Ascending aorta (tissue), 2 donors: Measurements from ENCODE around the gene TEAD4. TPM values are rescaled to one million over a fixed set of nuclear protein-coding genes. Genes with fewer than 3 reads are reported as not detected.
A peak's percentile ranks its signal among the peaks of the same experiment; 100 is the strongest.

ENCODE experiments used
- DNase-seq, 2 donors: peaks; one replicate each; pipeline ENCODE4 v3.0.0-alpha.2; 2019; ENCODE audit warnings: low spot score in 2 of 2
- H3K27ac ChIP-seq, 2 donors: fragments of 200-600 bp; sonication (generic); one replicate each; pipeline ENCODE4 v1.5.1; 2016 to 2017; ENCODE audit warnings: mild to moderate bottlenecking in 1 of 2
- H3K27me3 ChIP-seq: fragments of 200-600 bp; sonication (generic); one replicate; pipeline ENCODE4 v1.5.1; 2017
- H3K36me3 ChIP-seq, 2 donors: fragments of 200-600 bp; sonication (generic); one replicate each; pipeline ENCODE4 v1.5.1; 2016
- H3K4me1 ChIP-seq, 2 donors: fragments of 200-600 bp; sonication (generic); one replicate each; pipeline ENCODE4 v1.5.1; 2016 to 2017; ENCODE audit warnings: mild to moderate bottlenecking in 1 of 2
- H3K4me3 ChIP-seq, 2 donors: fragments of 200-600 bp; sonication (generic); one replicate each; pipeline ENCODE4 v1.5.1; 2016 to 2017; ENCODE audit warnings: mild to moderate bottlenecking in 1 of 2
- H3K9me3 ChIP-seq, 2 donors: fragments of 200-600 bp; sonication (generic); one replicate each; pipeline ENCODE4 v1.5.1; 2016
- intact Hi-C: fragments of 100-400 bp; cut with DNase I; formaldehyde crosslinking; loops from one replicate; pipeline ENCODE4 v1.15.1; 2023
- total RNA-seq: library from RNA; depleted of rRNA; stranded (reverse); fragments of >200 nt; gene quantifications from one replicate; pipeline ENCODE4 v1.1.0, GENCODE V29; 2016
- TF ChIP-seq, protein P1 (sequence below), 3 experiments: fragments of 200-600 bp in 2 of 3; fragments of 450-650 bp in 1 of 3; sonication (generic) in 2 of 3; IDR thresholded peaks; one replicate each; pipeline ENCODE4 v1.5.1; 2016 to 2019; ENCODE audit warnings: antibody characterized with exemption in 3 of 3, mild to moderate bottlenecking in 1 of 3, moderate library complexity in 1 of 3

TEAD4 gene
- total RNA-seq, 1 donor from 2014 or later = 76.1 TPM

DNA sequence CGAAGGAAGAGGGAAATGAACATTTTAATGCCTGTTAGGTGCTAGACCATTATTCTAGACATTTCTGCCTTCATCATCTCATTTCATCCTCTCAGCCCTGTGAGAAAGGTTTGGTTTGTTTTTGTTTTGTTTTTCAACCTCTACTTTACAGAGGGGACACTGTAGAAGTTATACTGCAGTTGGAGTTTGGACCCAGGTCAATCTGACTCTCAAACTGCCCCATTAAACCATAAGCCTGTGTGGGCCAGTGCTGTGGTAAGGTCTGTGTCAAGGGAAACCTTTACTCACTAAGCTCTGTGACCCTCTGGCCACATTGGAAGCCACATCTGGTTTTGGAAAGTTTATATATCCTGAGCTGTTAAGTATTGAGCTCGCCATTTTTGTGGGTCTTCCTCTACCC, 8.5 kb downstream of the TEAD4 start:
- Histone ChIP-seq H3K4me1 (no peaks in the 10 kb centered on the region), H3K9me3 (no peaks in the 10 kb centered on the region), H3K4me3 (no peak overlapping the region), H3K27ac (no peak overlapping the region), H3K27me3 (no peaks in the 10 kb centered on the region), H3K36me3 (no peaks in the 10 kb centered on the region)
- DNase-seq = no peak
- TF ChIP-seq, protein P1, sequence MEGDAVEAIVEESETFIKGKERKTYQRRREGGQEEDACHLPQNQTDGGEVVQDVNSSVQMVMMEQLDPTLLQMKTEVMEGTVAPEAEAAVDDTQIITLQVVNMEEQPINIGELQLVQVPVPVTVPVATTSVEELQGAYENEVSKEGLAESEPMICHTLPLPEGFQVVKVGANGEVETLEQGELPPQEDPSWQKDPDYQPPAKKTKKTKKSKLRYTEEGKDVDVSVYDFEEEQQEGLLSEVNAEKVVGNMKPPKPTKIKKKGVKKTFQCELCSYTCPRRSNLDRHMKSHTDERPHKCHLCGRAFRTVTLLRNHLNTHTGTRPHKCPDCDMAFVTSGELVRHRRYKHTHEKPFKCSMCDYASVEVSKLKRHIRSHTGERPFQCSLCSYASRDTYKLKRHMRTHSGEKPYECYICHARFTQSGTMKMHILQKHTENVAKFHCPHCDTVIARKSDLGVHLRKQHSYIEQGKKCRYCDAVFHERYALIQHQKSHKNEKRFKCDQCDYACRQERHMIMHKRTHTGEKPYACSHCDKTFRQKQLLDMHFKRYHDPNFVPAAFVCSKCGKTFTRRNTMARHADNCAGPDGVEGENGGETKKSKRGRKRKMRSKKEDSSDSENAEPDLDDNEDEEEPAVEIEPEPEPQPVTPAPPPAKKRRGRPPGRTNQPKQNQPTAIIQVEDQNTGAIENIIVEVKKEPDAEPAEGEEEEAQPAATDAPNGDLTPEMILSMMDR (IDR thresholded peaks at IDR 0.05) = no peak
- intact Hi-C loops = no loop called here

- intact Hi-C loops = no loop called here
Observed at GRCh38 chr12:2970744-2971143, 11.5 kb downstream of the TEAD4 start.

DNA sequence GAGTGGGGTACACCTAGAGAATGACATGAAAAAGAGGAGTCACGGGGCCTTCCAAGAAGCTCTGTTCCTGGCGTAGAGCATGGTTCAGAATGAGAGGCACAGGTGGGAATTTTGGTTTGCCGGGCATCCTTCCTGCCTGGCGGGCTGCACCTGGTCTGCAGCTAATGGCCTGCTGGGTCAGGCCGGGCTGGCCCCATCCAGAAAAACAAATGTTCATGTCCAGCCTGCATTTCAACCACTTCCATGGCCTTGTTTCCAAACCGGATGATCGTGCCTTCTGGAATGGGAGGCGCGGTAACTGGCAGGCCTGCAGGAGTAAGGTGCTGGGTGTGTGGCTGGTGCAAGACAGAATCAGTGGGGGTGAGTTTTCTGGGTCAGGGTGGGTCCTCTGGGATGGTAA, 14.4 kb downstream of the TEAD4 start:
- TF ChIP-seq, protein P1 (IDR thresholded peaks at IDR 0.05) = no peak
- intact Hi-C loops = no loop called here
- no peaks in the 10 kb centered on the region for H3K27me3 ChIP-seq

More at GRCh38 chr12:2970744-2971143, 11.5 kb downstream of the TEAD4 start:
- H3K4me1 ChIP-seq = peaks cover 0 to 2% of the 10 kb centered on the region in 2 donors
- H3K4me3 ChIP-seq = no peak overlapping the region
- H3K27ac ChIP-seq = no peak overlapping the region
- H3K27me3 ChIP-seq = no peaks in the 10 kb centered on the region
- H3K36me3 ChIP-seq = no peaks in the 10 kb centered on the region
- H3K9me3 ChIP-seq = no peaks in the 10 kb centered on the region
- no peak for DNase-seq
- TF ChIP-seq, protein P1 (IDR thresholded peaks at IDR 0.05) = no peak

GRCh38 chr12:2974560-2974971, 15.4 kb downstream of the TEAD4 start:
- intact Hi-C loops = no loop called here

More for the DNA sequence above, 14.4 kb downstream of the TEAD4 start:
- Histone ChIP-seq H3K4me1 (peaks cover 0 to 2% of the 10 kb centered on the region in 2 donors), H3K36me3 (no peaks in the 10 kb centered on the region), H3K4me3 (no peak overlapping the region), H3K27ac (no peak overlapping the region), H3K9me3 (no peaks in the 10 kb centered on the region)
- DNase-seq = no peak

DNA sequence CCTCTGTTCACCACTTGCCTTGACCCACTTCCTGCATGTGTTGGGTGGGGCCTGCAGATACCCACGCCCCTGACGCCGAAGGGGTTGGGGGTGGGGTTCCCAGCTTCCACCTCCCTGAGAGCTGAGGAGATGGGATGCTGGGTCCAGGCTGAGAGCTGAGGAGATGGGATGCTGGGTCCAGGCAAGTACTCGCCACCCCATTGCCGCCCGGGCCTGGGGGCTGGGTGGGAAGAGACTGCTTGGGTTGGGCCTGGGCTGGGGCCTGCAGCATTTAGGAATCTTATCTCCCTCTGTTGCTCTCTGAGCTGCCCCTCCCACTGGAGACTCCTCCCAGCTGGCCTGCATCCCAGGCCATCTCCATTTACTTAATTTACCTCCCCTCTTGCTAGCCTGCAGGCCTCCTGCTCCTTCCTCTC, 17.4 kb downstream of the TEAD4 start:
- Histone ChIP-seq H3K27me3 (no peaks in the 10 kb centered on the region), H3K36me3 (peaks cover 0 to 4% of the 10 kb centered on the region in 2 donors), H3K4me3 (no peak overlapping the region), H3K27ac (no peak overlapping the region), H3K9me3 (no peaks in the 10 kb centered on the region), H3K4me1 (peaks cover 0 to 2% of the 10 kb centered on the region in 2 donors)
- DNase-seq = no peak
- intact Hi-C loops = no loop called here
- TF ChIP-seq, protein P1 (IDR thresholded peaks at IDR 0.05) = no peak

More at GRCh38 chr12:2974560-2974971, 15.4 kb downstream of the TEAD4 start:
- Histone ChIP-seq H3K36me3 (peaks cover 0 to under 1% of the 10 kb centered on the region in 2 donors), H3K9me3 (no peaks in the 10 kb centered on the region), H3K4me3 (peak overlapping the region in 1 of 2 donors; percentile 31), H3K27me3 (no peaks in the 10 kb centered on the region), H3K27ac (peak overlapping the region in 1 of 2 donors; percentile 39), H3K4me1 (peaks cover 0 to 2% of the 10 kb centered on the region in 2 donors)
- TF ChIP-seq, protein P1 (IDR thresholded peaks at IDR 0.05) = no peak
- no peak for DNase-seq

DNA sequence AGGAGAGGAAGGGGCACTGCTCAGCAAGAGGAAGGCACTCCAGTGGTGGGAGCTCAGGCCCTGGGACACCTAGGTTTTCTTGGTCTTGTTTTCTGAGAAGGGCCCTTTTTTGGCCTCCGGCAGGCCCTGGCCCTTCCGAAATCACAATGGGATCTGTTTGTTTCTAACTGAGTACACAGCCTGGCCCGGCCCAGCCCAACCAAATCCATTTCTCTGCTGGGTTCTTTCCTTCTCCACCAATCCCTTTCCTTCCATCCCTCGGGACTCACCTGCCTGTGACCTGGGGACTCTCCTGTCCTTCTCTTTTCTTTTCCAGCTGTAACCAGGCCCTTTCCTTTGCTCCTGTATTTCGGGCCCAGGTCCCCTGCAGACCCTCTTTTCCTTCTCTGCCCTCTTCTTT, 18.6 kb downstream of the TEAD4 start:
- intact Hi-C loops = no loop called here

More for the DNA sequence above, 18.6 kb downstream of the TEAD4 start:
- Histone ChIP-seq H3K36me3 (peaks cover 0 to 4% of the 10 kb centered on the region in 2 donors), H3K4me1 (peaks cover 0 to 2% of the 10 kb centered on the region in 2 donors), H3K9me3 (no peaks in the 10 kb centered on the region), H3K4me3 (no peak overlapping the region), H3K27me3 (no peaks in the 10 kb centered on the region), H3K27ac (no peak overlapping the region)
- TF ChIP-seq, protein P1 (IDR thresholded peaks at IDR 0.05) = no peak
- no peak for DNase-seq
